Endothelial cell of umbilical vein (primary cell): ENCODE data around the gene PSMB8. TPM values are rescaled to one million over a fixed set of nuclear protein-coding genes. Genes with fewer than 3 reads are reported as not detected.

ENCODE experiments used
- BruUV-seq: library from RNA; stranded (reverse); fragments of 400-500 nt; replicated peaks from 2 replicates; lab custom pipeline; 2021; lab: Mats Ljungman, UMichigan
- CTCF ChIA-PET: fragments of 300-600, 350-600 bp; sonication (Branson Sonifier 250); formaldehyde crosslinking; loops from one replicate; lab custom pipeline; 2021; ENCODE audit warnings: antibody characterized with exemption, inconsistent platforms; lab: Charles Lee
- POLR2A ChIA-PET: fragments of 300-600, 350-600 bp; sonication (Branson Sonifier 250); formaldehyde crosslinking; loops from one replicate; lab custom pipeline; 2021; ENCODE audit warnings: antibody characterized with exemption, inconsistent platforms; lab: Charles Lee
- DNase-seq: peaks from one replicate; pipeline ENCODE4 v3.0.0-alpha.2; 2011; ENCODE audit warnings: low read depth, low spot score
- FAIRE-seq: peaks from 2 replicates; lab custom pipeline; 2011; peaks lifted over from hg19 to GRCh38; lab: Jason Lieb, UNC
- H2AFZ ChIP-seq: 2 replicates; pipeline ENCODE4 v1.6.0; 2012; ENCODE audit warnings: low read depth, low read length, control low read depth, inconsistent platforms
- H3K27ac ChIP-seq: 2 replicates; pipeline ENCODE4 v1.5.1; 2011; ENCODE audit warnings: low read depth, mild to moderate bottlenecking, control low read depth, low read length, moderate library complexity; ENCODE audit not compliant: insufficient read depth
- H3K27me3 ChIP-seq, 2 experiments: 2 replicates each; pipeline versions ENCODE4 v1.6.0 to v1.6.1; 2011; ENCODE audit warnings: low read length in 2 of 2, mixed read lengths in 1 of 2; ENCODE audit not compliant: control insufficient read depth in 2 of 2, insufficient read depth in 2 of 2
- H3K36me3 ChIP-seq, 2 experiments: 2 replicates in 1 of 2; 3 replicates in 1 of 2; pipeline ENCODE4 v1.5.1; 2011; ENCODE audit warnings: low read length in 2 of 2, mild to moderate bottlenecking in 1 of 2, moderate library complexity in 1 of 2; ENCODE audit not compliant: control insufficient read depth in 2 of 2, insufficient read depth in 2 of 2; ENCODE audit errors: extremely low read depth in 1 of 2
- H3K4me1 ChIP-seq: 3 replicates; pipeline ENCODE4 v1.5.1; 2011; ENCODE audit warnings: mild to moderate bottlenecking, low read length; ENCODE audit not compliant: control insufficient read depth, insufficient read depth; ENCODE audit errors: extremely low read depth
- H3K4me2 ChIP-seq: 2 replicates; pipeline ENCODE4 v1.6.1; 2011; ENCODE audit warnings: low read length, control low read depth, mixed read lengths; ENCODE audit not compliant: insufficient read depth
- H3K4me3 ChIP-seq, 3 experiments: fragments of 200-600 bp in 1 of 3; sonication (generic), shearing (Covaris generic) in 1 of 3; replicated peaks in 1 of 3; 2 replicates each; pipeline ENCODE4 v1.5.1; 2011 to 2016; ENCODE audit warnings: control low read depth in 3 of 3, low read length in 3 of 3, mild to moderate bottlenecking in 2 of 3, inconsistent platforms in 1 of 3, low read depth in 1 of 3, moderate library complexity in 1 of 3; ENCODE audit not compliant: insufficient read depth in 1 of 3
- H3K79me2 ChIP-seq: 2 replicates; pipeline ENCODE4 v1.6.0; 2012; ENCODE audit warnings: low read length, inconsistent platforms; ENCODE audit not compliant: control insufficient read depth, insufficient read depth
- H3K9ac ChIP-seq: replicated peaks from 2 replicates; pipeline ENCODE3; 2011; ENCODE audit warnings: low read length, control low read depth; ENCODE audit not compliant: insufficient read depth; ENCODE audit errors: extremely low read depth
- H3K9me1 ChIP-seq: replicated peaks from 3 replicates; pipeline ENCODE4 v1.6.0; 2011; ENCODE audit warnings: mild to moderate bottlenecking, low read length; ENCODE audit not compliant: control insufficient read depth, insufficient read depth; ENCODE audit errors: extremely low read depth
- H3K9me3 ChIP-seq: replicated peaks from 2 replicates; pipeline ENCODE4 v1.5.1; 2012; ENCODE audit warnings: low read length, inconsistent platforms; ENCODE audit not compliant: control insufficient read depth, insufficient read depth
- H4K20me1 ChIP-seq: replicated peaks from 2 replicates; pipeline ENCODE3; 2011; ENCODE audit warnings: mild to moderate bottlenecking, low read length; ENCODE audit not compliant: control insufficient read depth, insufficient read depth; ENCODE audit errors: extremely low read depth
- CTCF ChIP-seq, 2 donors: IDR thresholded peaks; 1 replicate in 1 of 2; 2 replicates in 1 of 2; pipeline ENCODE4 v1.5.1; 2011; ENCODE audit warnings: low read length in 2 of 2, mild to moderate bottlenecking in 2 of 2, moderate library complexity in 2 of 2, control low read depth in 1 of 2, inconsistent platforms in 1 of 2, low read depth in 1 of 2; ENCODE audit not compliant: insufficient read depth in 1 of 2; ENCODE audit errors: extremely low read depth in 1 of 2
- FOS ChIP-seq: IDR thresholded peaks from 2 replicates; pipeline ENCODE4 v1.6.1; 2011; ENCODE audit warnings: mild to moderate bottlenecking, low read length, moderate library complexity, borderline replicate concordance; ENCODE audit not compliant: insufficient read depth
- GATA2 ChIP-seq: IDR thresholded peaks from 2 replicates; pipeline ENCODE4 v1.7.0; 2011; ENCODE audit warnings: low read depth, mild to moderate bottlenecking, moderate library complexity, mixed read lengths, low read length; ENCODE audit not compliant: insufficient read length, insufficient read depth
- POLR2A ChIP-seq: IDR thresholded peaks from 2 replicates; pipeline ENCODE4 v1.6.1; 2012; ENCODE audit warnings: low read depth, mild to moderate bottlenecking, control low read depth, low read length
- dilution Hi-C: fragments of 300-500 bp; cut with MboI; formaldehyde crosslinking; loops from one replicate; pipeline ENCODE4 v1.15.0; 2019; ENCODE audit warnings: low sequenced_read_pairs; ENCODE audit not compliant: extremely low pct_ligation_motif_present
- intact Hi-C: fragments of 100-400 bp; cut with micrococcal nuclease; formaldehyde crosslinking; loops from one replicate; pipeline ENCODE4 v1.10.0; 2022
- polyA plus RNA-seq, 4 experiments: library from polyadenylated mRNA; depleted of rRNA in 3 of 4; stranded (reverse) in 3 of 4; unstranded in 1 of 4; fragments of >200 nt; gene quantifications; 2 replicates each; pipeline versions ENCODE4 v1.2.1 to v1.2.3, GENCODE V29; 2011 to 2012; ENCODE audit warnings: missing spikeins in 1 of 4
- total RNA-seq: library from RNA; stranded (reverse); gene quantifications from 2 replicates; pipeline ENCODE4 v1.2.3, GENCODE V29; 2021

The PSMB8 gene
- total and polyA plus RNA-seq, 2 donors (not counting 3 experiments of a cell fraction or from before 2014, with no cell fraction given), result 40.1 to 49.4 TPM

GRCh38 chr6:32886681-32887383 is 43.0 kb upstream of the PSMB8 start:
- Histone ChIP-seq H3K9ac (no peak overlapping the region), H3K9me3 (no peaks in the 10 kb centered on the region), H4K20me1 (no peaks in the 10 kb centered on the region), H3K79me2 (no peaks in the 10 kb centered on the region), H3K4me1 (peaks cover 3% of the 10 kb centered on the region), H3K4me3 (no peak overlapping the region), H3K27ac (no peak overlapping the region), H2AFZ (no peak overlapping the region), H3K4me2 (no peak overlapping the region), H3K36me3 (no peaks in the 10 kb centered on the region), H3K27me3 (peaks cover 21 to 23% of the 10 kb centered on the region in 2 experiments), H3K9me1 (no peaks in the 10 kb centered on the region)
- ChIA-PET POLR2A (interaction anchor here (0.9 to 2.4 kb wide), 2 partner anchors 85 to 98 kb away, joined by 3 to 14 read pairs; no protein-coding TSS in a partner anchor), CTCF (interaction anchor here (0.7 to 9.4 kb wide), 15 partner anchors 8 to 361 kb away, joined by 3 to 192 read pairs (median 6); partner anchors contain the start of genes BRD2, HLA-DMA and TAP2)
- DNase-seq, result peak; percentile 17
- intact Hi-C loops, result loop anchor here (5.0 to 10.0 kb wide), 2 partner anchors 45 to 358 kb away; no protein-coding TSS in a partner anchor
- no peak for FAIRE-seq
- TF ChIP-seq GATA2, result no peak
- TF ChIP-seq POLR2A, result no peak
- TF ChIP-seq CTCF (IDR thresholded peaks at IDR 0.05; ENCODE audit: extremely low read depth in 1 of 2, insufficient read depth in 1 of 2, low read depth in 1 of 2, low read length in 2 of 2), result no peak
- TF ChIP-seq FOS, result no peak
- dilution Hi-C loops, result no loop called here
- no TSS peak for BruUV-seq
